H1 (cell line): Measurements from ENCODE around the gene SLC7A6OS. TPM values are rescaled to one million over a fixed set of nuclear protein-coding genes. Genes with fewer than 3 reads are reported as not detected.

ENCODE experiments used
- CTCF ChIA-PET: fragments of 300-600 bp; sonication (Branson Sonifier 250); formaldehyde crosslinking; loops from one replicate; lab custom pipeline; 2021; ENCODE audit not compliant: partially characterized antibody; lab: Charles Lee
- POLR2A ChIA-PET: fragments of 300-600 bp; sonication (Branson Sonifier 250); formaldehyde crosslinking; loops from one replicate; lab custom pipeline; 2021; ENCODE audit warnings: inconsistent platforms; ENCODE audit not compliant: partially characterized antibody; lab: Charles Lee
- DNase-seq, 2 experiments: peaks; one replicate each; pipeline versions ENCODE4 v3.0.0 to v3.0.0-alpha.2; 2010 to 2022; ENCODE audit warnings: low spot score in 2 of 2, low read depth in 1 of 2, mixed read lengths in 1 of 2
- FAIRE-seq: peaks from 2 replicates; lab custom pipeline; 2011; peaks lifted over from hg19 to GRCh38; lab: Jason Lieb, UNC
- H2AFZ ChIP-seq: 2 replicates; pipeline ENCODE4 v1.8.1; 2012; ENCODE audit warnings: low read length, inconsistent platforms
- H2AK5ac ChIP-seq: 2 replicates; pipeline ENCODE4 v1.6.1; 2013; ENCODE audit warnings: low read depth, low read length
- H2BK120ac ChIP-seq: replicated peaks from 2 replicates; pipeline ENCODE3; 2013; ENCODE audit warnings: low read depth, low read length, inconsistent platforms
- H2BK12ac ChIP-seq: 2 replicates; pipeline ENCODE4 v1.6.1; 2013; ENCODE audit warnings: low read depth, low read length
- H2BK15ac ChIP-seq: 2 replicates; pipeline ENCODE4 v1.6.1; 2013; ENCODE audit warnings: low read length
- H2BK20ac ChIP-seq: 2 replicates; pipeline ENCODE4 v1.6.1; 2013; ENCODE audit warnings: low read length
- H2BK5ac ChIP-seq: 2 replicates; pipeline ENCODE4 v1.6.1; 2013; ENCODE audit warnings: low read depth, low read length
- H3K14ac ChIP-seq: 2 replicates; pipeline ENCODE4 v1.6.1; 2013; ENCODE audit warnings: inconsistent platforms; ENCODE audit not compliant: insufficient read length
- H3K18ac ChIP-seq: 2 replicates; pipeline ENCODE4 v1.6.1; 2013; ENCODE audit warnings: low read length; ENCODE audit errors: extremely low read depth
- H3K23ac ChIP-seq: 2 replicates; pipeline ENCODE4 v1.6.1; 2013; ENCODE audit warnings: inconsistent platforms; ENCODE audit not compliant: insufficient read length
- H3K23me2 ChIP-seq: 2 replicates; pipeline ENCODE4 v1.6.1; 2013; ENCODE audit warnings: low read depth, low read length
- H3K27ac ChIP-seq: 2 replicates; pipeline ENCODE4 v1.6.1; 2011; ENCODE audit warnings: low read depth, low read length, inconsistent platforms
- H3K27me3 ChIP-seq, 4 experiments: replicated peaks in 1 of 4; 1 replicate in 1 of 4; 2 replicates in 3 of 4; pipeline versions ENCODE4 v1.6.1 to v1.8.1; 2011 to 2013; ENCODE audit warnings: low read length in 3 of 4, mild to moderate bottlenecking in 3 of 4, inconsistent platforms in 2 of 4, mixed read lengths in 2 of 4, moderate library complexity in 1 of 4; ENCODE audit not compliant: control insufficient read depth in 3 of 4, insufficient read depth in 3 of 4; ENCODE audit errors: extremely low read depth in 1 of 4
- H3K36me3 ChIP-seq, 4 experiments: 2 replicates each; pipeline versions ENCODE4 v1.6.1 to v1.8.1; 2011 to 2013; ENCODE audit warnings: mild to moderate bottlenecking in 4 of 4, low read length in 3 of 4, moderate library complexity in 2 of 4, control low read depth in 1 of 4, inconsistent platforms in 1 of 4; ENCODE audit not compliant: insufficient read depth in 4 of 4, control insufficient read depth in 2 of 4
- H3K4ac ChIP-seq: replicated peaks from 2 replicates; pipeline ENCODE3; 2013; ENCODE audit warnings: low read length, low read depth, mixed read lengths, inconsistent platforms; ENCODE audit not compliant: insufficient read length
- H3K4me1 ChIP-seq, 4 experiments: replicated peaks in 1 of 4; 1 replicate in 1 of 4; 2 replicates in 3 of 4; pipeline versions ENCODE4 v1.6.1 to v1.8.1; 2011 to 2013; ENCODE audit warnings: low read length in 3 of 4, inconsistent platforms in 2 of 4, mixed read lengths in 1 of 4; ENCODE audit not compliant: insufficient read depth in 4 of 4, control insufficient read depth in 3 of 4
- H3K4me2 ChIP-seq, 2 experiments: 2 replicates each; pipeline versions ENCODE4 v1.6.1 to v1.8.1; 2011 to 2013; ENCODE audit warnings: low read depth in 2 of 2, low read length in 2 of 2, control low read depth in 1 of 2, inconsistent platforms in 1 of 2, mild to moderate bottlenecking in 1 of 2; ENCODE audit not compliant: insufficient read depth in 1 of 2
- H3K4me3 ChIP-seq, 4 experiments: fragments of 200-600, 300-600 bp in 1 of 4; sonication (generic), shearing (Covaris generic), sonication (Bioruptor Twin) in 1 of 4; 2 replicates each; pipeline versions ENCODE4 v1.5.1 to v1.8.1; 2011 to 2016; ENCODE audit warnings: low read length in 4 of 4, low read depth in 3 of 4, control low read depth in 2 of 4, inconsistent platforms in 2 of 4, mild to moderate bottlenecking in 2 of 4, mixed read lengths in 1 of 4, moderate library complexity in 1 of 4; ENCODE audit not compliant: insufficient read depth in 2 of 4; ENCODE audit errors: extremely low read depth in 1 of 4
- H3K56ac ChIP-seq: replicated peaks from 2 replicates; pipeline ENCODE3; 2013; ENCODE audit warnings: low read depth, mild to moderate bottlenecking, mixed read lengths, low read length, inconsistent platforms; ENCODE audit not compliant: insufficient read length
- H3K79me1 ChIP-seq: 2 replicates; pipeline ENCODE4 v1.6.1; 2013; ENCODE audit warnings: low read depth, low read length, control low read depth
- H3K79me2 ChIP-seq, 2 experiments: 2 replicates each; pipeline versions ENCODE4 v1.6.1 to v1.8.1; 2012 to 2013; ENCODE audit warnings: low read length in 2 of 2, mild to moderate bottlenecking in 2 of 2, inconsistent platforms in 1 of 2; ENCODE audit not compliant: insufficient read depth in 2 of 2, control insufficient read depth in 1 of 2
- H3K9ac ChIP-seq, 4 experiments: replicated peaks in 1 of 4; 1 replicate in 1 of 4; 2 replicates in 3 of 4; pipeline versions ENCODE4 v1.6.1 to v1.8.1; 2011 to 2013; ENCODE audit warnings: low read depth in 3 of 4, low read length in 3 of 4, control low read depth in 2 of 4, mild to moderate bottlenecking in 2 of 4, moderate library complexity in 2 of 4, inconsistent platforms in 1 of 4; ENCODE audit errors: extremely low read depth in 1 of 4
- H3K9me3 ChIP-seq, 2 experiments: 2 replicates each; pipeline versions ENCODE4 v1.6.1 to v1.8.1; 2012 to 2013; ENCODE audit warnings: mild to moderate bottlenecking in 2 of 2, moderate library complexity in 2 of 2, control low read depth in 1 of 2, inconsistent platforms in 1 of 2, low read depth in 1 of 2, low read length in 1 of 2, mixed read lengths in 1 of 2; ENCODE audit not compliant: insufficient read depth in 2 of 2
- H4K20me1 ChIP-seq, 2 experiments: replicated peaks in 1 of 2; 2 replicates each; pipeline versions ENCODE3 to v1.8.1; 2011 to 2013; ENCODE audit warnings: inconsistent platforms in 2 of 2, low read length in 2 of 2, mild to moderate bottlenecking in 1 of 2; ENCODE audit not compliant: insufficient read depth in 2 of 2, control insufficient read depth in 1 of 2
- H4K5ac ChIP-seq: 2 replicates; pipeline ENCODE4 v1.6.1; 2013; ENCODE audit warnings: low read length, low read depth, mixed read lengths, inconsistent platforms; ENCODE audit not compliant: insufficient read length
- H4K8ac ChIP-seq: 2 replicates; pipeline ENCODE4 v1.8.0; 2013; ENCODE audit warnings: mild to moderate bottlenecking, moderate library complexity, low read length, inconsistent platforms; ENCODE audit not compliant: insufficient read depth; ENCODE audit errors: extremely low read depth
- H4K91ac ChIP-seq: replicated peaks from 2 replicates; pipeline ENCODE3; 2013; ENCODE audit warnings: low read length, mixed read lengths, inconsistent platforms; ENCODE audit not compliant: insufficient read length
- CHD2 ChIP-seq: IDR thresholded peaks from 2 replicates; pipeline ENCODE4 v1.6.1; 2012; ENCODE audit warnings: low read length, improper control_type of control experiment
- CREB1 ChIP-seq: IDR thresholded peaks from 2 replicates; pipeline ENCODE4 v1.6.1; 2012; ENCODE audit warnings: inconsistent platforms
- CTBP2 ChIP-seq: IDR thresholded peaks from 2 replicates; pipeline ENCODE4 v1.7.0; 2011; ENCODE audit warnings: borderline replicate concordance, mild to moderate bottlenecking, moderate library complexity, mixed read lengths, low read length; ENCODE audit not compliant: insufficient read depth, insufficient read length
- CTCF ChIP-seq, 3 experiments: IDR thresholded peaks; 1 replicate in 2 of 3; 2 replicates in 1 of 3; pipeline versions ENCODE4 v1.5.1 to v1.6.1; 2011; ENCODE audit warnings: low read length in 3 of 3, mild to moderate bottlenecking in 3 of 3, inconsistent platforms in 2 of 3, low read depth in 1 of 3, moderate library complexity in 1 of 3; ENCODE audit not compliant: insufficient read depth in 1 of 3; ENCODE audit errors: control extremely low read depth in 1 of 3
- JUN ChIP-seq: IDR thresholded peaks from 2 replicates; pipeline ENCODE4 v1.6.1; 2011; ENCODE audit warnings: low read depth, mild to moderate bottlenecking, improper control_type of control experiment, low read length
- NRF1 ChIP-seq: IDR thresholded peaks from 2 replicates; pipeline ENCODE4 v1.6.1; 2011; ENCODE audit warnings: mild to moderate bottlenecking, low read depth, low read length, improper control_type of control experiment
- SIRT6 ChIP-seq: IDR thresholded peaks from one replicate; pipeline ENCODE4 v1.7.1; 2012; ENCODE audit warnings: low read length, inconsistent platforms
- SP2 ChIP-seq: IDR thresholded peaks from 2 replicates; pipeline ENCODE4 v1.6.1; 2012; ENCODE audit warnings: mild to moderate bottlenecking, low read length, inconsistent platforms
- SP4 ChIP-seq: IDR thresholded peaks from 2 replicates; pipeline ENCODE4 v1.6.1; 2012; ENCODE audit warnings: low read length, inconsistent platforms
- YY1 ChIP-seq: IDR thresholded peaks from 2 replicates; pipeline ENCODE4 v1.6.1; 2011; ENCODE audit warnings: low read depth, mild to moderate bottlenecking, low read length
- WGBS, 2 experiments: shearing (Covaris generic) in 1 of 2; methylation state at CpG; one replicate each; pipeline versions ENCODE4 v1.1.6 to v1.1.7; 2013 to 2015; ENCODE audit warnings: low lambda C conversion rate in 2 of 2, mixed read lengths in 2 of 2, inconsistent platforms in 1 of 2, low coverage in 1 of 2, missing lambda C conversion rate in 1 of 2; ENCODE audit not compliant: insufficient replicate concordance in 2 of 2, insufficient coverage in 1 of 2, insufficient read length in 1 of 2; ENCODE audit errors: extremely low coverage in 1 of 2, missing lambda C conversion rate in 1 of 2; 5-methylcytosine and 5-hydroxymethylcytosine counted together
- polyA plus RNA-seq, 7 experiments: library from polyadenylated mRNA; depleted of rRNA in 3 of 7; stranded (reverse) in 5 of 7; unstranded in 2 of 7; fragments of >200 nt in 5 of 7; fragments of 200-250 nt in 2 of 7; gene quantifications; 1 replicate in 5 of 7; 2 replicates in 1 of 7; 4 replicates in 1 of 7; pipeline versions ENCODE4 v1.2.1 to v1.2.3, GENCODE V29; 2011 to 2013; ENCODE audit warnings: missing spikeins in 2 of 7, mixed read lengths in 2 of 7
- total RNA-seq: library from RNA; stranded (reverse); fragmentation: NEBNext Ultra II Directional; extraction: Animal tissue kit (Norgen Biotek cat#: 25700); gene quantifications from 2 replicates; pipeline ENCODE4 v1.2.1, GENCODE V29; 2021
- TF ChIP-seq, protein P1 (sequence below): IDR thresholded peaks from 2 replicates; pipeline ENCODE4 v1.6.1; 2012; ENCODE audit warnings: inconsistent platforms

The SLC7A6OS gene
- total and polyA plus RNA-seq, 2 of the 8 experiments (the other 6 are each of a cell fraction or from before 2014, with no cell fraction given): 7.3 to 21.3 TPM

GRCh38 chr16:68291227-68291626 lies 19.5 kb downstream of the SLC7A6OS start:
- H4K5ac ChIP-seq: no peak overlapping the region
- H3K27me3 ChIP-seq: no peaks in the 10 kb centered on the region
- H3K79me1 ChIP-seq: 0 out of 2 replicates have a peak, but pooled peaks cover 3% of the 10 kb centered on the region
- H3K79me2 ChIP-seq: no peaks in the 10 kb centered on the region
- no peak overlapping the region for H3K9ac ChIP-seq
- no peak overlapping the region for H2BK20ac ChIP-seq
- H3K4me1 ChIP-seq: no peaks in the 10 kb centered on the region
- peaks cover 3 to 6% of the 10 kb centered on the region in 2 experiments for H4K20me1 ChIP-seq
- ChIA-PET POLR2A (interaction anchor here (0.6 to 4.4 kb wide), 10 partner anchors 8 to 70 kb away, joined by 3 to 13 read pairs (median 4); partner anchors contain the start of genes PRMT7, SLC7A6 and SLC7A6OS), CTCF (interaction anchor here (0.6 to 20.4 kb wide), 6 partner anchors 9 to 75 kb away, joined by 3 to 233 read pairs (median 4); partner anchors contain the start of gene SLC7A6)
- H3K18ac ChIP-seq: no peak overlapping the region
- H2AFZ ChIP-seq: no peak overlapping the region
- no peak overlapping the region for H2BK15ac ChIP-seq
- H3K4ac ChIP-seq: no peak overlapping the region
- H3K9me3 ChIP-seq: no peaks in the 10 kb centered on the region
- DNase-seq (no peak), FAIRE-seq (no peak)
- no peak overlapping the region for H3K23ac ChIP-seq
- H2AK5ac ChIP-seq: no peak overlapping the region
- 85% methylated on average over 4 of the region's 4 CpGs; no CpG with 5 or more reads in 1 of the 2 experiments for WGBS, 2 experiments
- no peak overlapping the region for H3K14ac ChIP-seq
- H2BK120ac ChIP-seq: no peak overlapping the region
- no peak overlapping the region for H3K4me3 ChIP-seq
- H3K4me2 ChIP-seq: no peak overlapping the region
- H2BK12ac ChIP-seq: no peak overlapping the region
- peaks cover 0 to 15% (median 6%) of the 10 kb centered on the region in 4 experiments; a peak in 5 of 8 replicates for H3K36me3 ChIP-seq
- H3K23me2 ChIP-seq: no peaks in the 10 kb centered on the region; the same call in 1 of the 2 replicates
- no peak overlapping the region for H4K91ac ChIP-seq
- no peak overlapping the region for H2BK5ac ChIP-seq
- H3K56ac ChIP-seq: no peak overlapping the region
- H3K27ac ChIP-seq: no peak overlapping the region
- H4K8ac ChIP-seq: no peak overlapping the region
- TF ChIP-seq CHD2: no peak
- no peak for TF ChIP-seq YY1
- TF ChIP-seq CTCF (IDR thresholded peaks at IDR 0.05; ENCODE audit: control extremely low read depth in 1 of 3, insufficient read depth in 1 of 3, low read depth in 1 of 3, low read length in 3 of 3): no peak
- TF ChIP-seq NRF1: no peak
- TF ChIP-seq CREB1: no peak
- TF ChIP-seq CTBP2: no peak
- TF ChIP-seq, protein P1, sequence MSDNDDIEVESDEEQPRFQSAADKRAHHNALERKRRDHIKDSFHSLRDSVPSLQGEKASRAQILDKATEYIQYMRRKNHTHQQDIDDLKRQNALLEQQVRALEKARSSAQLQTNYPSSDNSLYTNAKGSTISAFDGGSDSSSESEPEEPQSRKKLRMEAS: no peak
- TF ChIP-seq JUN: no peak
- TF ChIP-seq SP4: no peak
- no peak for TF ChIP-seq SIRT6
- TF ChIP-seq SP2: no peak
